Choroid plexus epithelial cell (primary cell): ENCODE results near the gene MIDN.

Source experiments
- DNase-seq: peaks from one replicate; pipeline ENCODE4 v3.0.0-alpha.2; 2010; ENCODE audit warnings: low read depth
- H3K4me3 ChIP-seq: 2 replicates; pipeline ENCODE4 v1.5.1; 2011; ENCODE audit warnings: low read depth, mild to moderate bottlenecking, control low read depth, low read length, moderate library complexity
- TF ChIP-seq, protein P1 (sequence below): conservative IDR thresholded peaks from 2 replicates; pipeline ENCODE4 v1.5.1; 2011; ENCODE audit warnings: low read depth, mild to moderate bottlenecking, control low read depth, inconsistent platforms, low read length, moderate library complexity

Gene MIDN

DNA sequence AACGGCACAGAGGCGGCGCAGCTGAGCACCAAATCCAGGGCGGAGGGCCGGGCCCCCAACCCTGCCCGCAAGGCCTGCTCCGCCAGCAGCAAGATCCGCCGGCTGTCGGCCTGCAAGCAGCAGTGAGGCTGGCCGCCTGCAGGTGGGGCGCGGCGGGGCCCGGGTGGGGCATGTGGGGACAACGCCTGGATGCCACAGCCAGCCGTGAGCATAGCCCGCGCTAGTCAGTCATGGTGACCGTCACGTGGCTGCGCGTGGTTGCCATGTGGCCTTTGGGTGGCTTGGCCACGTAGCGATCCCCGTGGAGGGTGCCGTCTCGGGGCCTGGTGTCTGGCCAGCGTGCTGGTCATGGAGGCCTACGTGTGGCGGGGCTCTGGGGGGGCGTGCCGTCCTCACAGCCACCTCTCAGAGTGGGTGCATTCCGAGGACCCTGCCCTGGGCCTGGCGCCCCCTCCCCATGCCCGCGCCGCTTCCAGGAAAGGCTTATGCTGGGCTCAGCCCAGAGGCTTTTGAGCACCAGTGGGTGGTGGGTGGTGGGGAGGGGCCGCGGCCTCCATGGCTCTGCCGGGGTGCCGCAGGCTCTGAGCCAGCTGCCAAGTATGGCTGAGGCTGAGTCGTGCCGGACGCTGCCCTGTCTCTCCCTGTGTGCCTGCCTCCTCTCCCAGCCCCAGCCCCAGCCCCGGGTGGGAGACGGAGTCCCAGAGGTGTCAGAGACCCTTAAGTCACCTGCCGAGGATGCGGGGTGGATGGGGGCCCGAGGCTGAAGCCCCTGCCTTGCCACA lies 21.7 kb upstream of the MIDN start:
- H3K4me3 ChIP-seq, result no peak overlapping the region
- TF ChIP-seq, protein P1, sequence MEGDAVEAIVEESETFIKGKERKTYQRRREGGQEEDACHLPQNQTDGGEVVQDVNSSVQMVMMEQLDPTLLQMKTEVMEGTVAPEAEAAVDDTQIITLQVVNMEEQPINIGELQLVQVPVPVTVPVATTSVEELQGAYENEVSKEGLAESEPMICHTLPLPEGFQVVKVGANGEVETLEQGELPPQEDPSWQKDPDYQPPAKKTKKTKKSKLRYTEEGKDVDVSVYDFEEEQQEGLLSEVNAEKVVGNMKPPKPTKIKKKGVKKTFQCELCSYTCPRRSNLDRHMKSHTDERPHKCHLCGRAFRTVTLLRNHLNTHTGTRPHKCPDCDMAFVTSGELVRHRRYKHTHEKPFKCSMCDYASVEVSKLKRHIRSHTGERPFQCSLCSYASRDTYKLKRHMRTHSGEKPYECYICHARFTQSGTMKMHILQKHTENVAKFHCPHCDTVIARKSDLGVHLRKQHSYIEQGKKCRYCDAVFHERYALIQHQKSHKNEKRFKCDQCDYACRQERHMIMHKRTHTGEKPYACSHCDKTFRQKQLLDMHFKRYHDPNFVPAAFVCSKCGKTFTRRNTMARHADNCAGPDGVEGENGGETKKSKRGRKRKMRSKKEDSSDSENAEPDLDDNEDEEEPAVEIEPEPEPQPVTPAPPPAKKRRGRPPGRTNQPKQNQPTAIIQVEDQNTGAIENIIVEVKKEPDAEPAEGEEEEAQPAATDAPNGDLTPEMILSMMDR, result no peak
- DNase-seq, result no peak

DNA sequence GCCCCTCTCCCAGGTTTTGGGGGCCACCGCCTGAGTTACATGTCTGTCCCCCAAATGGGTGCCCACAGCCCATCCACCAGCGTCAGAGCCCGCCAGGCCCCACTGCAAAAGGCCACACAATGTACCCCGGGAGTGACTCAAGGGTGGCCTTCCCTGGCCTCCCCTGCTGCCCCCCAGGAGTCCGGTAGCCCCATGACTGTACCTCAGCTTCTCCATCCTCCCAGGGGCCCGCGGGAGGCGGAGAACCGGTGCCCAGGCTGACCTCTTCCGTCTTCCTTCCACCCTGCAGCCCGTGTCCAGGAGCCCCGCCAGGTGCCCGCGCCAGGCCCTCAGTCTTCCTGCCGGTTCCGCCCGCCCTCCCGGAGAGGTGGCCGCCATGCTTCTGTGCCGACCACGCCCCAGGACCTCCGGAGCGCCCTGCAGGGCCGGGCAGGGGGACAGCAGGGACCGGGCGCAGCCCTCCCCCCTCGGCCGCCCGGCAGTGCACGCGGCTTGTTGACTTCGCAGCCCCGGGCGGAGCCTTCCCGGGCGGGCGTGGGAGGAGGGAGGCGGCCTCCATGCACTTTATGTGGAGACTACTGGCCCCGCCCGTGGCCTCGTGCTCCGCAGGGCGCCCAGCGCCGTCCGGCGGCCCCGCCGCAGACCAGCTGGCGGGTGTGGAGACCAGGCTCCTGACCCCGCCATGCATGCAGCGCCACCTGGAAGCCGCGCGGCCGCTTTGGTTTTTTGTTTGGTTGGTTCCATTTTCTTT lies 20.9 kb upstream of the MIDN start:
- TF ChIP-seq, protein P1, result no peak
- H3K4me3 ChIP-seq, result no peak overlapping the region
- no peak for DNase-seq

DNA sequence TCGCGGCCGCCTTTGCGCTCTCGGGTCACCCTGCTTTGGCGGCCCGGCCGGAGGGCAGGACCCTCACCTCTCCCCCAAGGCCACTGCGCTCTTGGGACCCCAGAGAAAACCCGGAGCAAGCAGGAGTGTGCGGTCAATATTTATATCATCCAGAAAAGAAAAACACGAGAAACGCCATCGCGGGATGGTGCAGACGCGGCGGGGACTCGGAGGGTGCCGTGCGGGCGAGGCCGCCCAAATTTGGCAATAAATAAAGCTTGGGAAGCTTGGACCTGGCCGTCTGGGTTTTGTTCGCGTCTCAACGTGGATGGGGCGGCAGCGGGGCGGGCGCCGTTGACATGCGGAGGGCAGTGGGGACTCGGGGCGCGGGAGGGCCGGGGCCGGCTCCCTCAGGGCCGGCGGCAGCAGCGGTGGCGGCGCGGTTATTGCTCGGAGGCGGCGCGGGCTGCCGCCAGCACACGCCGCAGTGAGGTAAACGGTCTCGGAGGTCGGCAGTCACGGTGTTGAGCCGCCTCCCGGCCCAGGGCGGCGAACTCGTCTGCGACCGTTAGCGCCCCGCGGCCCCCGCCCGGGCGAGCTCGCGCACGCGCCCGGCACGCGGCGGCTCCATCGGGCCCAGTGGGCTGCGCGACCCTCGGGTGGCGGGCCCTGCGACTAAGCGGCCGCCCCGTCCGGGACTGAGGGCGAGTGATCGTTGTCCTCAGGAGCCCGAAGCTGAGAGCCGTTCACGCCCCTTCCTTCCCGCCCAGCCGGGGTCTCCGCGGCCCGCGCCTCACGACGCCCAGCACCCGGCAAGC lies 20.0 kb upstream of the MIDN start:
- H3K4me3 ChIP-seq, result no peak overlapping the region
- no peak for DNase-seq
- TF ChIP-seq, protein P1, result no peak

DNA sequence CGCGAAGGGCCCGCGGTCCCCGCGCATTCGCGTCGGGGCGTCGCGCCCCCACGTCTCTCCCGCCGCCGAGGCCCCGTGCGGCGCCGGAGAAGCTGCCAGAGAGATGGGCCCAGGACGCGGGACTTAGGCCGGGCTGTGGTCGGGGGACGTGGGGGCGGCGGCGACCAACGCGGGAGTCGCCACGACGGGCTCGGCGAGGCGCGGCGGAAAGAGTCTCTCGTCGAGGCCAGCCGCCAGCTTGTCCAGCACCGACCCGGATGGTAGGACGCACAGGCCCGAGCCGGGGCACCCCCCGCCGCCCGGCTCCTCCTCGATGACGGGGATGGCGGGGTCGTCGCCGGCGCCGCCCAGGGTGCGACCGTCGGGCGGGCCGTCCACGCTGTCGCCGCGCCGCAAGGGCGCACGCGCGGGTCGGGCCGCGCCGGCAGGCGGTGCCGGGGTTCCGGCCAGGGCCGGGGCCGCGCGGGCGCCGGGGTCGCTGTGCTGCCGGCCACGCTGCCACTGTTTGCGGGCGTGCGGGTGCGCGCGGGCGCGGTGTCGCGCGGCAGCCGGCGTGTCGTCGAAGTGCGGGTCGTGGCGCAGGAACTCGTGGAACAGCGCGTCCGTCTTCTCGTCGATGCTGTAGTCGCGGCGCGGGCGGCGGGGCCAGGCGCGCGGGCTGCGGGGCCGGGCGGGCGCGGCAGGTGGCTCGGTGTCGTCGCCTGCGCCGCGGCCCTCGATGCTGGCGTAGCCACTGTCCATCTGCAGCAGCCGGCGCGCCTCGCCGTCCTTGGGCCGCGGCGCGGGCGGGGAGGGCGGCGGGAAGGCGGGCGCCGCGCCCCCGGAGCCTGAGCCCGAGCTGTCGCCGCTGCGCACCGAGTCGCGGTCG lies 19.1 kb upstream of the MIDN start:
- TF ChIP-seq, protein P1, result no peak
- no peak overlapping the region for H3K4me3 ChIP-seq
- no peak for DNase-seq

DNA sequence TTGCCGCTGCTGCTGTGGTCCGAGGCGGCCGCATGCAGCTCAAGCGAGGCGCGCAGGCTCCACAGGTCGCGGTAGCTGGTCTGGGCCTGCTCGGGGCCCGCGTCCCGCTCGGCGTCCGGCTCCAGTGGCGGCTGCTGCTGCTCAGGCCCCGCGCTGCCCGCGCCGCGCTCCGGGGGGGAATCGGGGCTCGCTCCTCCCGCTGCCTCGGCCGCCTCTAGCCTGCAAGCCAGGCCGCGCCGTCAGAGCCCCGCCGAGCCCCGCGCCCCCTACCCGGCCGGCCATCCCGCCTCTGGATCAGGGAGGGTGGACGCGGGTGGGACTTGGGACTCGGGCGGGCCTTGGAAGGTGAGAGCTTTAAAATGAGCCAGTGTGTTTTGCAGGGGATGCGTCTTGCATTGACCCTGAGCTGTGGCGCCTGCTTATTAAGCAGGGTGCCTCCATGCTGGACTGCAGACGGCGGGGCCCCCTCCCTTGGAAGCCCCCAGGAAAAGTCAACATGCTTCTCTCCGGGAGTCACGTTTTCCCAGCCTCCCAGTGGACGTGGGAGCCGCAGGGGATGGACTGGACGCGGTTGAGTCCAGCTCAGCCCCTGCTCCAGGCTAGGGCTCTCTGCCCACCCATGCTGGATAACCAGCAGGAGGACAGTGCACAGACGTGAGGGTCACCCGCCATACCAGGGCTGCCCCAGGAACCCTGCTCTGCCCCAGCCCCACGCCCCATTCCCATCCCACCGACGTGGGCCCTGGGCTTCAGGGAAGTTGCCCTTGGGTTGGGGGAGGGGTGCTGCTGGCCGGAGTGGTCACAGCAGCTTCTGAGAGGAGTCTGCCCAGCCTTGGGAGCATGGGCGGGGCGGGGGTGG lies 18.2 kb upstream of the MIDN start:
- no peak for DNase-seq
- no peak overlapping the region for H3K4me3 ChIP-seq
- TF ChIP-seq, protein P1, result no peak
